Measurements from ENCODE around the gene BAMBI.

DNA sequence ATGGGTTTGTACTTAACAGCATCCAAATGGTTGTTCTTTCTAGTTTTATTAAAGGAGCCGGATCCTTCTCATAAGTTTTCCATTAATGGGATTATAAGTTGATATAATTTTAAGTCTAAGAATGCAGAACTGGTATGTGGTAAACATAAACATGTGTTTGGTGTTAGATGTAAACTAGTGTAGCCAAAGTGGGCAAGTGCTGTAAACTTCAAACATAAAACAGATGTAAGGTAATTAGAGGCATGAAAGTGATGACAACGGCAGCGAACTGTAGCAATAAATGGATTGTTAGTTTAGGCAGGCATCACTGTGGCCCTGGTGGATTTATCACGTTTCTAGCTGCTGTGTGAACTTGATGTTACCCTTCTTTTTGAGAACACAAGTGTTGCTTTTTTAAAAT, 37.9 kb downstream of the BAMBI start:
- TF ChIP-seq CTCF (IDR thresholded peaks at IDR 0.05 in 2 of 3, conservative IDR thresholded peaks at IDR 0.05 in 1 of 3; ENCODE audit: borderline replicate concordance in 1 of 3, insufficient read depth in 1 of 3, low read depth in 2 of 3, low read length in 2 of 3), result no peak
- TF ChIP-seq ZBTB33 (IDR thresholded peaks at IDR 0.05; ENCODE audit: extremely low read depth, insufficient replicate concordance, low read length), result no peak
- TF ChIP-seq RAD21 (IDR thresholded peaks at IDR 0.05; ENCODE audit: low read depth), result no peak
- no peak for TF ChIP-seq POLR2AphosphoS5 (IDR thresholded peaks at IDR 0.05; ENCODE audit: low read depth, low read length)
- no peak for TF ChIP-seq EZH2 (IDR thresholded peaks at IDR 0.05)
